PC-3 (cell line): ENCODE data around the gene N4BP3. TPM values are rescaled to one million over a fixed set of nuclear protein-coding genes. Genes with fewer than 3 reads are reported as not detected.
"Not testable (repeated sequence)": the region's sequence is repeated elsewhere in the genome, so short reads cannot be mapped to it uniquely, and the experiment has no call there.

Experiments
- ATAC-seq: fragments of 200-7000 bp; cut with Tn5 transposase; 2 replicates; pipeline ENCODE4 v1.9.1; 2020; ENCODE audit warnings: mild to moderate bottlenecking, moderate library complexity
- BruUV-seq: library from RNA; stranded (reverse); fragments of 400-500 nt; replicated peaks from 2 replicates; lab custom pipeline; 2021; lab: Mats Ljungman, UMichigan
- CTCF ChIA-PET: fragments of 300-600 bp; sonication (Branson Sonifier 250); formaldehyde crosslinking; loops from one replicate; lab custom pipeline; 2022; ENCODE audit warnings: antibody characterized with exemption; lab: Charles Lee
- POLR2A ChIA-PET: fragments of 300-600 bp; sonication (Branson Sonifier 250); formaldehyde crosslinking; loops from one replicate; lab custom pipeline; 2022; ENCODE audit warnings: antibody characterized with exemption; ENCODE audit not compliant: unreplicated experiment; lab: Charles Lee
- DNase-seq: peaks from one replicate; pipeline ENCODE4 v3.0.0-alpha.2; 2015
- H2AFZ ChIP-seq: fragments of 300-600 bp; sonication (generic); 2 replicates; pipeline ENCODE4 v1.6.0; 2016; ENCODE audit warnings: antibody characterized with exemption, low read length
- H3F3A ChIP-seq: fragments of 300-600 bp; sonication (generic); one replicate; pipeline ENCODE4 v1.6.0; 2017; ENCODE audit warnings: antibody characterized with exemption, low read length, control low read depth, mild to moderate bottlenecking; ENCODE audit not compliant: unreplicated experiment
- H3K27ac ChIP-seq: fragments of 300-600 bp; sonication (generic); 2 replicates; pipeline ENCODE4 v1.5.1; 2016; ENCODE audit warnings: mild to moderate bottlenecking, low read length
- H3K27me3 ChIP-seq: fragments of 300-600 bp; sonication (generic); 2 replicates; pipeline ENCODE4 v1.6.1; 2016; ENCODE audit warnings: low read length, mixed read lengths
- H3K36me3 ChIP-seq: fragments of 300-600 bp; sonication (generic); 2 replicates; pipeline ENCODE4 v1.6.1; 2016; ENCODE audit warnings: low read depth, mixed run types, low read length, mixed read lengths
- H3K4me1 ChIP-seq: fragments of 300-600 bp; sonication (generic); 2 replicates; pipeline ENCODE4 v1.5.1; 2016; ENCODE audit warnings: low read length; ENCODE audit not compliant: insufficient read depth
- H3K4me2 ChIP-seq: fragments of 300-600 bp; sonication (generic); 2 replicates; pipeline ENCODE4 v1.6.0; 2016; ENCODE audit warnings: low read length
- H3K4me3 ChIP-seq: fragments of 300-600 bp; sonication (generic); 2 replicates; pipeline ENCODE4 v1.5.1; 2016; ENCODE audit warnings: mild to moderate bottlenecking, low read length, mixed read lengths
- H3K79me2 ChIP-seq: fragments of 300-600 bp; sonication (generic); 2 replicates; pipeline ENCODE4 v1.6.1; 2017; ENCODE audit warnings: low read length, mixed read lengths
- H3K9ac ChIP-seq: fragments of 300-600 bp; sonication (generic); 2 replicates; pipeline ENCODE4 v1.6.0; 2016; ENCODE audit warnings: mild to moderate bottlenecking, low read length
- H3K9me2 ChIP-seq: fragments of 300-600 bp; sonication (generic); replicated peaks from 2 replicates; pipeline ENCODE4 v1.6.1; 2016; ENCODE audit warnings: mixed run types, low read length, mixed read lengths
- H3K9me3 ChIP-seq: fragments of 300-600 bp; sonication (generic); 2 replicates; pipeline ENCODE4 v1.6.1; 2016; ENCODE audit warnings: low read length, mixed read lengths
- H4K20me1 ChIP-seq: fragments of 300-600 bp; sonication (generic); 2 replicates; pipeline ENCODE4 v1.6.1; 2016; ENCODE audit warnings: low read length, mixed read lengths
- CTCF ChIP-seq: fragments of 300-600 bp; sonication (generic); conservative IDR thresholded peaks from 2 replicates; pipeline ENCODE4 v1.5.1; 2017; ENCODE audit warnings: antibody characterized with exemption, low read depth, mild to moderate bottlenecking, low read length
- EZH2 ChIP-seq: fragments of 300-600 bp; sonication (generic); IDR thresholded peaks from one replicate; pipeline ENCODE4 v1.6.1; 2017; ENCODE audit warnings: antibody characterized with exemption, mild to moderate bottlenecking, low read length; ENCODE audit not compliant: unreplicated experiment
- EZH2phosphoT487 ChIP-seq: fragments of 300-600 bp; sonication (generic); IDR thresholded peaks from 2 replicates; pipeline ENCODE4 v1.6.1; 2018; ENCODE audit warnings: mild to moderate bottlenecking, antibody characterized with exemption, low read length, borderline replicate concordance
- intact Hi-C: fragments of 100-400 bp; cut with micrococcal nuclease; formaldehyde crosslinking; loops from 2 replicates; pipeline ENCODE4 v1.9.0; 2023
- total RNA-seq: library from RNA; depleted of rRNA; stranded (reverse); fragments of >200 nt; gene quantifications from 2 replicates; pipeline ENCODE4 v1.2.3, GENCODE V29; 2014

The N4BP3 gene
- total RNA-seq, 1 experiment from 2014 or later, result 0.36 TPM

DNA sequence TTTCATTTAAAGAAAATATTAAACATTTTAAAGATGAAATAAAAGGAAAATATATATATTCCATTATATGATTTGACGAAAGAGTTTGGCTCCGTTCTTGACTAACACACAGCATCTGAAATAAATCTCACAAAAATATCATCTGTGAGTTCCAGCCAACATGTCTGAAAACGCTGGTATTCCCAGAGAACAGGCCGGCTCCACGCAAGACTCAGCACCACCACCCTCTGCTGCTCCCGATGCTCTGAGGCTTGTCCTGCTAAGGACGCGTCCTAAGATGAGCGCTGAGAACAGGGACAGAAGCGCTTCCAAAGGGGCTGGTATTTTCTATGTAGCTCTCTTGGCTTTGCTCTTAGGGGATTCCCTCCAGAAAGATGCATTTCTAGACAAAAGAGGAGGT lies 40.6 kb upstream of the N4BP3 start:
- ChIA-PET POLR2A (no interaction called here), CTCF (no interaction called here)
- Histone ChIP-seq H4K20me1 (no peaks in the 10 kb centered on the region), H3F3A (peaks cover 2% of the 10 kb centered on the region), H3K4me2 (no peak overlapping the region), H3K4me3 (no peak overlapping the region), H3K9me2 (no peaks in the 10 kb centered on the region), H3K79me2 (no peaks in the 10 kb centered on the region), H2AFZ (no peak overlapping the region), H3K4me1 (peaks cover 3% of the 10 kb centered on the region), H3K36me3 (no peaks in the 10 kb centered on the region), H3K9ac (no peak overlapping the region), H3K27me3 (peaks cover 42% of the 10 kb centered on the region), H3K9me3 (no peaks in the 10 kb centered on the region), H3K27ac (no peak overlapping the region)
- DNase-seq, result no peak
- ATAC-seq, result no peak
- no TSS peak for BruUV-seq
- no peak for TF ChIP-seq EZH2
- no peak for TF ChIP-seq EZH2phosphoT487
- TF ChIP-seq CTCF, result no peak
- intact Hi-C loops, result no loop called here

- intact Hi-C loops, result no loop called here
- no peaks in the 10 kb centered on the region for H3K79me2 ChIP-seq
- H3K27me3 ChIP-seq, result peaks cover 31% of the 10 kb centered on the region
- no peaks in the 10 kb centered on the region for H4K20me1 ChIP-seq
- peaks cover 5% of the 10 kb centered on the region for H3F3A ChIP-seq
- no peak overlapping the region for H3K27ac ChIP-seq
- no peaks in the 10 kb centered on the region for H3K9me2 ChIP-seq
- no peak overlapping the region for H3K4me2 ChIP-seq
- no peak for ATAC-seq
- no peaks in the 10 kb centered on the region for H3K9me3 ChIP-seq
- H3K4me3 ChIP-seq, result no peak overlapping the region
- H3K36me3 ChIP-seq, result no peaks in the 10 kb centered on the region
- TF ChIP-seq CTCF, result 0 out of 2 replicates have a peak, but pooled peaks have one; percentile 12
- no peak for TF ChIP-seq EZH2
- DNase-seq, result no peak
- no peak overlapping the region for H2AFZ ChIP-seq
- H3K4me1 ChIP-seq, result peaks cover 12% of the 10 kb centered on the region
- POLR2A ChIA-PET, result no interaction called here
- CTCF ChIA-PET, result no interaction called here
- no peak overlapping the region for H3K9ac ChIP-seq
- BruUV-seq, result no TSS peak
Observed at GRCh38 chr5:178074266-178074952, 38.9 kb upstream of the N4BP3 start.

- CTCF ChIA-PET, result interaction anchor here (0.6 kb wide), 1 partner anchor 72 kb away, joined by 3 read pairs; no protein-coding TSS in a partner anchor
- POLR2A ChIA-PET, BruUV-seq, H3K4me2 ChIP-seq, H3K4me3 ChIP-seq, H3K9me2 ChIP-seq, H3K9me3 ChIP-seq, ATAC-seq, H3K9ac ChIP-seq, H3K36me3 ChIP-seq, H4K20me1 ChIP-seq, H2AFZ ChIP-seq, H3K27ac ChIP-seq, H3F3A ChIP-seq, H3K79me2 ChIP-seq: not testable (repeated sequence)
- intact Hi-C loops, result loop anchor here (1.0 kb wide), 2 partner anchors 69 to 87 kb away; no protein-coding TSS in a partner anchor
- Histone ChIP-seq H3K4me1 (peaks cover 12% of the 10 kb centered on the region), H3K27me3 (peaks cover 42% of the 10 kb centered on the region)
- peak; percentile 23 for DNase-seq
Observed at GRCh38 chr5:178076965-178077364, 36.4 kb upstream of the N4BP3 start.
